Activated CD4-positive, alpha-beta T cell treated with anti-CD3 and anti-CD28 coated beads, Interleukin-2, Interleukin-6, amounts not matched to agents 100 ng/mL and 50 ng/mL, durations not matched to agents 16 hours and 8 hours (primary cell): ENCODE measurements around the gene WDR54.
"Not testable (repeated sequence)": the region's sequence is repeated elsewhere in the genome, so short reads cannot be mapped to it uniquely, and the experiment has no call there.

Experiments used
- DNase-seq: peaks from one replicate; pipeline ENCODE4 v3.0.0-alpha.2; 2020

WDR54 gene

GRCh38 chr2:74407682-74408081 is 13.8 kb upstream of the WDR54 start:
- no peak for DNase-seq

DNA sequence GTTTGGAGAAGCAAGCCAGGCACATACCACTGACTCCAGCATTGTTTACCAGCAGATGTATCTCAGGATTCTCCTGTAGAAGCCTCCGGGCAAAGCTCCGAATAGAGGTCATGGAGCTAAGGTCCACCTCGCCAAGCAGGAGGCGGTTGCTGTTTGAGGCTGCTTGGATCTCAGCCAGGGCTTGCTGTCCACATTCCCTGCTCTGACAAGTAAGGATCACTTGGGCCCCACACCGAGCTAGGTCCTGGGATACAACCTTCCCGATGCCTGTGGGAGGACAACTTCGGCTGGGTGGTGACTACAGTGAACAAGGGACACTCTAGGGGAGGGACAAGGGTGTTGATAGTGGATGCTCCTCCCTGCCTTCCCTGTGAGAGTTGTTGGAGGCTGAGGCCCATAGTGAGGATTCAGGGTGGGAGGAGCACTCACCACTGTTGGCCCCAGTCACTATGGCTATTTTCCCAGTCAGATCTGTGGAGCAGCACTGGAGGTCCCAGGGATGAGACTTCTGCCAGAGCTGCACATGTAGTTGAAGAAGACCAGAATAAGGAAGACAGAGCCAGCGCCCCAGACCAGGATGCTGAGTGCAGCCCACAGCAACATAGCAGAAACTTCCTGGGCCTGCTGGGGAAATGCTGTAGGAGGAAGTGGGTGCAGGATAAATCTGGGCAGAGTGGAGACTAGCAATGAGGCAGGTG is 8.4 kb upstream of the WDR54 start:
- no peak for DNase-seq

- DNase-seq = no peak
Observed at GRCh38 chr2:74414441-74414840, 7.1 kb upstream of the WDR54 start.

GRCh38 chr2:74414881-74415761 is 6.4 kb upstream of the WDR54 start:
- DNase-seq = no peak

GRCh38 chr2:74415762-74416395 is 5.7 kb upstream of the WDR54 start:
- no peak for DNase-seq

DNA sequence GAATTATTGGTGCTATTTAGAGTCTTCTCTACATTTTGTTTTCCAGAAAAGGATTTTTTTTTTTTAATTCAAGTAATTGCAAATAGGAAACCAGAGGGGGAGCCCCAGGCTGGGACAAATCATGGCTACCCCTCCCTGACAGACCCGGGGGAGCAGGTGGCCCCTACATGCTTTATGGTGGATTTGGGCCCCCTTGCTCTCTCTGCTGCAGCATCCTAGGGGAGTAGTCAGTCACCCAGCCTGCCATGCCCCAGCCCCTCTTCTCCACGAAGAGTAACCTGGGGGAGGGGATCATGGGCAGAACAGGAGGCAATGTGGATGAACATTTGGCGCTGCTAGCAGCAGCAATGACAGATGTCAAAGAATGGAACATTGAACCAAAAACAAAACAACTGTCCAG is 4.8 kb upstream of the WDR54 start:
- no peak for DNase-seq

- DNase-seq = no peak
Observed at GRCh38 chr2:74417197-74417596, 4.3 kb upstream of the WDR54 start.

- no peak for DNase-seq
Observed at GRCh38 chr2:74417763-74418162, 3.8 kb upstream of the WDR54 start.

DNA sequence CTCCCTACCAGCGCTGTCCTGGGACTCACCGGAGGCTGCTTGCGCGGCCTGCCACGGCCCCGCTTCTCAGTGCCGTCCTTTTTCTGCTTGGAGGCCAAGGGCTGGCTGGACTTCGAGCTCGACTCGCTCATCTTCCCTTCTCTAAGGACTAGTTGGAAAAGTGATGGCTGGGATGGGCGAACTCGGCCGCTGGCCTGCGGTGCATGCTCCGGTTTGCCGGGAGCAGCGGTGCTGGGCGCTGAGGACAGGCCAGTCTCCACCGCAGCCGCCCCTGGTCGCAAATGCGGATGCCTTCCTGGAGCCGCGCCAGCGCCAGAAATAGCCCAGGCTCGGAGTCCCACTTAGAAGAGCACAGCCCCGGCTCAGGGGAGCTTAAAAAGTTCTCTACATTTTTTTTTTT is 3.2 kb upstream of the WDR54 start:
- DNase-seq = no peak

DNA sequence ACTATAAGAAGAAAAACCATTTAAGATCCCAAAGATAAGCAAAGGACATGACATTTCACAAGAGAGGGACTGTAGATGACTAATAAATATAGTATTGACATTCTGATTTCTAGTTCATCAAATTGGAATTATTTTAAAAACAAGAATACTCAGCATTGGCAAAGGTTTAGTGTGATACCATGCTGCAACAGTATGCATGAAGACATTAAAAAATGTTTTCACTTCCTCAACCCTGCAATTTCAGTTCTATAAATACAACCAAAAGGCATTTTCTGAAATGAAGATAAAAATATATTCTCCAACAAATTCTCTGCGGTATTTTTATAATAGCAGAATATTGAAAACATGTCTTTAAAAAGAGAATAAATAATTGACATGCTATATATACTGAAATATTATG is 2.2 kb upstream of the WDR54 start:
- no peak for DNase-seq

DNA sequence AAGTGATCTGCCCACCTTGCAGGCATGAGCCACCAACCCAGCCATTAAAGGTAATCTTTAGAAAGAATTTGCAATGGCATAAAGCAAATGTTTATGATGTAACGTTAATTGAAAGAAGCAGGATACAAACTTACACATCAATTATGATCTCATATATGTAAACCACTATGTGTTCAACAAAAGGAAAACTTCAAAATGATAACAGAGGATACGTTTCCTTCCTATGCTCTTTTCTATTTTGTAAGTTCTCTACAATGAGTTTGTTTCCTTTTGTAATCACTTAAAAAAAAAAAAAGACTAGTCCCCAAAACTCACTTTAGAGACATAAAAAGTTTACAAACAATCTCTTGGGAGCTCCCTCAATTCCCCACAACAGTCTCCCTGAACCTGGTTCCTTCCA is 1.5 kb upstream of the WDR54 start:
- no peak for DNase-seq

GRCh38 chr2:74420443-74421103 is 957 bp upstream of the WDR54 start:
- not testable (repeated sequence) for DNase-seq

GRCh38 chr2:74423231-74424095 is 1.9 kb downstream of the WDR54 start:
- DNase-seq = no peak

GRCh38 chr2:74424139-74424992 is 2.8 kb downstream of the WDR54 start:
- no peak for DNase-seq

- DNase-seq = no peak
Observed at GRCh38 chr2:74424995-74425406, 3.5 kb downstream of the WDR54 start.

DNA sequence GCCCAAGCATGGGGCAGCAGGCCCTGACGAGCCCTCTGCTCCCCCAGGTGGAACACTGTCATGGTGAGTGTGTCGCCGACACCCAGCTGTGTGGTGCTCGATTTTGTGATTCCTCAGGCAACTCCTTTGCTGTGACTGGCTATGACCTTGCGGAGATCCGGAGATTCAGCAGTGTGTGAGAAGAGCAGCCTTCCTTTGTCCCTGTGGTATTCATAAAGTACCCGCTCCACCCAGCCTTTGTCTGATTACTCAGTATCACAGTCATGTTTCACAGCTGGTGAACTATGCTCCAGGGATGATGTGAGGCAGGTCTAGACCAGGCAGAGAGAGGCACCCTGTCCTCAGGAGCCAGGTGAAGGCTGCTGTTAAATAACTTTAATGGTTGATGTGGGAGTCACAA is 4.0 kb downstream of the WDR54 start:
- DNase-seq = no peak

DNA sequence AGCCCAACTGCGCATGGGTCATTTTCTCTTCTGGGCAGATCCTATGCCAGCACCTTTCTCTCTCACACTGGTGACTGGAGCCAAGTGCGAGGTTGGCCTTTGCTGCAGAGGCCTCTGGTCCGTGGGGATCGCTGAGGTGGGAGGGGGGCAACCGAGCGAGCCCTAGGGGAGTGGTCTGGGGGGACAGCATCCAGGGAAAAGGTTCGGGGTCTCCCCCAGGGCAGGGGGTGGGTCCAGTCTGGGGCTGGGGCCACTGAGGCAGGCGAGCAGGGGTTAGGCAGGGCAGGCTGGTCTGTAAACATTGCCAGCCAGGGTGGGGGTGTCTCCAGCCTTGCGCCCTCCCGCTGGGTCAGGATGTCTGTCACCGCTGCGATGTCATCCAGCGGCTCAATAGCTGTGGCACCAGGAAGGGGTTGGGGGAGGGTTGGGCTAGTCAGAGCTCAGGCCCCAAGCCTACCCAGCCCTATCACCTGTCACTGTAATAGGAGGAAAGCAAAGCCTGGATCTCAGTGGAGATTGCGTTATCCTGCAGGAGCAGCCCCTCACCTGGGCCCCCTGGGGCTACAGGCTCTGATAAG is 4.7 kb downstream of the WDR54 start:
- no peak for DNase-seq

GRCh38 chr2:74427551-74427950 is 6.0 kb downstream of the WDR54 start:
- no peak for DNase-seq

GRCh38 chr2:74428675-74429074 is 7.1 kb downstream of the WDR54 start:
- DNase-seq = no peak

DNA sequence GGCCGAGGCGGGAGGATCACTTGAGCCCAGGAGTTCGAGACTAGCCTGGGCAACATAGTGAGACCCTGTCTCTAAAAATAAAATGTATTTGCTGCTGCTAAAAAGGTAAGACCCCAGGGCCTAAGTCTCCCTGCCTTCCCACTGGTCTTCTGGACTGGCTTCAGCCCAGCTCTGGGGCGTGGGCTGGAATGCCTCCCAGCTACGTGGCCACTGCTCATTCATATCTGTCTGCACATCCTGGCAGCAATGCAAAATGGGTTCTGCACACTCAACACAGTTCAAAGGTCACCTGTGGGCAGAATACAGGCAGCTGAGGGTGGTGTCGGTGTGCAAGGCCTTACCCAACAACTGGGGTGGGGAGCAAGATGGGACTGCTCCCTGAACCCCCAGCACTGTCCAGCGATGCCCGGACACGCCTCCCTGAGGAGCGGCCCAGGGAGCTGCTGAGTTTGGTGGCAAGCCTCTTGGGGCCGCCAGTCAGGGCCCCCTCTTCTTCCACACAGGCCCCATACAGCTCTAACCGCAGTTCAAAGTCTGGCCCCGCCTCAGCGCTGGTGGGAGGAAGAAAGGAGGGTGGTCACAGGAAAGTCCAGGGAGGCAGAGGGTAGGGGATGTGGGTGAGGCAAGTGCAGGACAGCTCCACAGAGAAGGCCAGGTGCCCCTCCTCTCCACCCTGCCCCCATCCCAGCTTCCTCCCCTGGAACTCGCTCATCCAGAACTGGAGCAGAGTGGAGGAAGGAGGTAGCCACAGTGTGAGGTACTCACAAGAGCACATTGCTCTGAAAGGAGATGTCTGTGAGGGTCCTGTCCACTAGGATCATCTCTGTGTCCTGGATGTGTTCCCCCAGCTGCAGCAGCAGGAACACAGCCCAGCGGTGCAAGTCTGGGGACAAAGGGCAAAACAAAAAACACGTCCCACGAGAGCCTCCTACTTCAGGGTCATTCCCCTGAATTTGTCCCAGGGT is 8.2 kb downstream of the WDR54 start:
- DNase-seq = no peak
